Activated CD4-positive, alpha-beta memory T cell treated with anti-CD3 and anti-CD28 coated beads for 36 hours (primary cell): ENCODE data around the gene GNG2. TPM values are rescaled to one million over a fixed set of nuclear protein-coding genes. Genes with fewer than 3 reads are reported as not detected.
"Not testable (repeated sequence)": the region's sequence is repeated elsewhere in the genome, so short reads cannot be mapped to it uniquely, and the experiment has no call there.

Experiments
- CTCF ChIA-PET: fragments of 350-600 bp; sonication (Branson Sonifier 250); formaldehyde crosslinking; loops from one replicate; lab custom pipeline; 2021; ENCODE audit warnings: antibody characterized with exemption, inconsistent platforms; lab: Charles Lee
- POLR2A ChIA-PET: fragments of 350-600 bp; sonication (Branson Sonifier 250); formaldehyde crosslinking; loops from one replicate; lab custom pipeline; 2021; ENCODE audit warnings: antibody characterized with exemption; lab: Charles Lee
- DNase-seq: peaks from one replicate; pipeline ENCODE4 v3.0.0-alpha.2; 2020
- H3K27ac Mint-ChIP-seq: one replicate; pipeline ENCODE4 v1.8.0; 2021; ENCODE audit warnings: mixed read lengths
- H3K27me3 Mint-ChIP-seq: one replicate; pipeline ENCODE4 v1.8.0; 2021; ENCODE audit warnings: mixed read lengths
- H3K36me3 Mint-ChIP-seq: one replicate; pipeline ENCODE4 v1.8.0; 2021; ENCODE audit warnings: mixed read lengths
- H3K4me1 Mint-ChIP-seq: one replicate; pipeline ENCODE4 v1.8.0; 2021; ENCODE audit warnings: low read depth, mixed read lengths
- H3K4me3 Mint-ChIP-seq: one replicate; pipeline ENCODE4 v1.8.0; 2021; ENCODE audit warnings: mild to moderate bottlenecking, mixed read lengths
- H3K9me3 Mint-ChIP-seq: one replicate; pipeline ENCODE4 v1.8.0; 2021; ENCODE audit warnings: mixed read lengths
- intact Hi-C: fragments of 100-400 bp; cut with micrococcal nuclease; formaldehyde crosslinking; loops from one replicate; pipeline ENCODE4 v1.15.1; 2023
- total RNA-seq, 2 experiments: library from RNA; stranded (reverse); gene quantifications; one replicate each; pipeline ENCODE4 v1.2.3, GENCODE V29; 2021

GNG2 gene
- total RNA-seq, 2 experiments from 2014 or later = 146 TPM

DNA sequence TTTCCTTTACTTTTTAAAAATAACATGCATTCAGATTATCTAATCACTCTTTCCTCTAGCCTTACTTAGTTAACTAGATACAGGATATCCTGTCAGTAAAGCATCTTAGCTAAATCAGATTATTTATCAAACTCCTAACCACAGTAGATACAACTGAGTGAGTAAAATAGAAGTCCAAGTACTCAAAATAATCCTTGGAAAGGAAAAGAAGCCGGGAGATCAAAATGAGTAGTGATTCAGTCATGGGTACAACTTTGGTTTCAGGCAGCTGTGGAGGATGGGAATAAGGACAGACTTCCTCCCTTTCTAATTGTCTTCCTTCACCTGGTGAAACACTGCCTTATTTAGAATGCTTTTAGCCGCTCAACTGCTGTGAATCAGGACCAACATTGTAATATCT is 29.4 kb downstream of the GNG2 start:
- DNase-seq = no peak
- intact Hi-C loops = no loop called here
- no peaks in the 10 kb centered on the region for H3K9me3 Mint-ChIP-seq
- H3K27ac Mint-ChIP-seq = peak overlapping the region; percentile 56
- ChIA-PET CTCF (interaction anchor here (1.0 to 1.2 kb wide), 2 partner anchors 11 to 17 kb away, joined by 3 read pairs; no protein-coding TSS in a partner anchor), POLR2A (interaction anchor here (1.5 kb wide), 1 partner anchor 43 kb away, joined by 3 read pairs; no protein-coding TSS in a partner anchor)
- no peak overlapping the region for H3K4me3 Mint-ChIP-seq
- H3K27me3 Mint-ChIP-seq = no peaks in the 10 kb centered on the region
- peaks cover 66% of the 10 kb centered on the region for H3K4me1 Mint-ChIP-seq
- peaks cover 21% of the 10 kb centered on the region for H3K36me3 Mint-ChIP-seq

- ChIA-PET CTCF (interaction anchor here (0.6 to 1.7 kb wide), 4 partner anchors 11 to 90 kb away, joined by 3 to 6 read pairs (median 3); no protein-coding TSS in a partner anchor), POLR2A (interaction anchor here (1.4 kb wide), 1 partner anchor 34 kb away, joined by 6 read pairs; the partner anchor contains the start of gene GNG2)
- intact Hi-C loops = no loop called here
- peaks cover 68% of the 10 kb centered on the region for H3K4me1 Mint-ChIP-seq
- H3K27ac Mint-ChIP-seq = no peak overlapping the region
- no peaks in the 10 kb centered on the region for H3K27me3 Mint-ChIP-seq
- H3K4me3 Mint-ChIP-seq = no peak overlapping the region
- H3K36me3 Mint-ChIP-seq = peaks cover 31% of the 10 kb centered on the region
- peaks cover 4% of the 10 kb centered on the region for H3K9me3 Mint-ChIP-seq
- DNase-seq = no peak
Measured at GRCh38 chr14:51894250-51894649, 33.8 kb downstream of the GNG2 start.

GRCh38 chr14:51895375-51895774 is 35.0 kb downstream of the GNG2 start:
- Mint-ChIP-seq H3K36me3 (peaks cover 34% of the 10 kb centered on the region), H3K4me1 (peaks cover 69% of the 10 kb centered on the region), H3K4me3 (no peak overlapping the region), H3K27ac (no peak overlapping the region), H3K9me3 (peaks cover 4% of the 10 kb centered on the region), H3K27me3 (no peaks in the 10 kb centered on the region)
- POLR2A ChIA-PET = no interaction called here
- intact Hi-C loops = no loop called here
- DNase-seq = no peak
- CTCF ChIA-PET = interaction anchor here (1.4 to 1.7 kb wide), 2 partner anchors 12 to 13 kb away, joined by 4 to 6 read pairs; no protein-coding TSS in a partner anchor

DNA sequence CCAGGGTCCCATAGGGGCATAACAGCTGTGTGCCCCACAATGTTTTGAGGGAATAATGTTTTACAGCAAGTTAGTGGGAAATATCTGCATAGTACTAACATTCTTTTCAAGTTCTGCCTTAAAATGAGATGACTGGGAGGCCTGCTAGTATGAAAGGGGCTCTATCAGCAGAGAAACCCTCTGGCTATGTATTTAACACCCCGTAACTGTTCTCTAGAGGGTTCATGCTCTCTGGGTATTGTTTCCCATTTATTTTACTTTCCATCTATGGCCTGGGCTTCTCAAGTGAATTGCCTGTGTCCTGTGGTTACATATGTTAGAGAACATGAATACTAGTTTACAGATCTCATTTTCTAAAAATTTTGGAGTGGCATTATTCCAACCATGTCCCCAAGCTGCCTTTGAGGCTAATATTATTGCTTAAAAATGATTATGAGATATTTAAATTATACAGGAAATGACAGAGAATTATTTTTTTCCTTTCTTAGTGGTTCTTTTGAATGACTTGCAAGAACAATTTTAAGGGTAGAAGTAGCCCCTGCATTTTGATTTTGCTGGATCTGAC is 37.5 kb downstream of the GNG2 start:
- ChIA-PET CTCF (interaction anchor here (1.6 kb wide), 1 partner anchor 70 kb away, joined by 4 read pairs; no protein-coding TSS in a partner anchor), POLR2A (no interaction called here)
- Mint-ChIP-seq H3K36me3 (peaks cover 36% of the 10 kb centered on the region), H3K4me3 (no peak overlapping the region), H3K27ac (peak overlapping the region; percentile 10), H3K4me1 (peaks cover 65% of the 10 kb centered on the region), H3K9me3 (peaks cover 8% of the 10 kb centered on the region), H3K27me3 (no peaks in the 10 kb centered on the region)
- intact Hi-C loops = no loop called here
- DNase-seq = no peak

GRCh38 chr14:51901475-51902024 is 41.1 kb downstream of the GNG2 start:
- Mint-ChIP-seq H3K27ac (peak overlapping the region; percentile 6), H3K9me3 (peaks cover 33% of the 10 kb centered on the region), H3K4me3 (no peak overlapping the region), H3K4me1 (peaks cover 69% of the 10 kb centered on the region), H3K27me3 (no peaks in the 10 kb centered on the region), H3K36me3 (peaks cover 47% of the 10 kb centered on the region)
- intact Hi-C loops = no loop called here
- DNase-seq = no peak
- CTCF ChIA-PET = interaction anchor here (0.6 to 1.2 kb wide), 3 partner anchors 12 to 67 kb away, joined by 3 read pairs; no protein-coding TSS in a partner anchor
- POLR2A ChIA-PET = interaction anchor here (1.0 to 1.4 kb wide), 2 partner anchors 13 to 35 kb away, joined by 3 read pairs; no protein-coding TSS in a partner anchor

DNA sequence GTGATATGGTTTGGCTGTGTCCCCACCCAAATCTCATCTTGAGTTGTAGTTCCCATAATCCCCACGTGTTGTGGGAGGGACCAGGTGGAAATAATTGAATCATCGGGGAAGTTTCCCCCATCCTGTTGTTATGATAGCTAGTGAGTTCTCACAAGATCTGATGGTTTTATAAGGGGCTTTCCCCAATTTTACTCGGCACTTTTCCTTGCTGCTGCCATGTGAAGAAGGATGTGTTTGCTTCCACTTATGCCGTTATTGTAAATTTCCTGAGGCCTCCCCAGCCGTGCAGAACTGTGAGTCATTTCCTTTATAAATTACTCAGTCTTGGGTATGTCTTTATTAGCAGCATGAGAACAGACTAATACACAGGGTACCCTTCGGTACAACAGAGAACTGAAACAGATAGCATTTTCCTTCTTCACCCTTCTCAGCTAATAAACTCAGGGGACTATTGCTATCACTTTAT is 45.3 kb downstream of the GNG2 start:
- peak; percentile 75 for DNase-seq
- Mint-ChIP-seq H3K4me1 (peaks cover 60% of the 10 kb centered on the region), H3K9me3 (peaks cover 34% of the 10 kb centered on the region), H3K4me3 (peak overlapping the region; percentile 35), H3K27ac (peak overlapping the region; percentile 79), H3K36me3 (peaks cover 64% of the 10 kb centered on the region)
- ChIA-PET POLR2A (interaction anchor here (1.1 to 2.7 kb wide), 5 partner anchors 9 to 59 kb away, joined by 3 to 13 read pairs (median 6); partner anchors contain the start of gene GNG2), CTCF (interaction anchor here (0.7 to 2.0 kb wide), 6 partner anchors 12 to 73 kb away, joined by 3 to 5 read pairs (median 4); no protein-coding TSS in a partner anchor)
- H3K27me3 Mint-ChIP-seq = not testable (repeated sequence)
- intact Hi-C loops = loop anchor here (1.0 to 5.0 kb wide), 6 partner anchors 21 to 82 kb away; partner anchors contain the start of gene RTRAF

DNA sequence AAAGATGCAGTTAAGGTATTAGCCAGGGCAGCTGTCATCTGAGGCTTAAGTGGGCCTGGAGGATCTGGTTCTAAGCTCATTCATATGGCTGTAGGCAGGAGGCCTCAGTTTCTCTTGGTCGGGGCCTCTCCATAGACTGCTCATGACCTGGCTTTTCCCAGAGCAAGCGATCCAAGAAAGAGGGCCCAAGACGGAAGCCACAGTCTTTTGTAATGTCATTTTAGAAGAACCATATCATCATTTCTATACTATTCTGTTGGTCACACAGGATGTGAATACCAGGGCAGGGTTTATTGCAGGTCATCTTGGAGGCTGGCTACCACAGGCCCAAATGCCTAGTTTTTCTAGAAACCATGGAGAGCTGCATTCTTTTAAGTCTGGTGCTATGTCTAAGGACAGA is 47.7 kb downstream of the GNG2 start:
- intact Hi-C loops = loop anchor here (5.0 kb wide), 1 partner anchor 79 kb away; the partner anchor contains the start of gene RTRAF
- ChIA-PET POLR2A (interaction anchor here (0.6 to 1.0 kb wide), 3 partner anchors 45 to 179 kb away, joined by 3 to 5 read pairs (median 3); partner anchors contain the start of gene GNG2), CTCF (interaction anchor here (0.9 kb wide), 1 partner anchor 13 kb away, joined by 4 read pairs; no protein-coding TSS in a partner anchor)
- Mint-ChIP-seq H3K27ac (peak overlapping the region; percentile 38), H3K36me3 (peaks cover 55% of the 10 kb centered on the region), H3K4me3 (no peak overlapping the region), H3K9me3 (peaks cover 33% of the 10 kb centered on the region), H3K27me3 (no peaks in the 10 kb centered on the region), H3K4me1 (peaks cover 69% of the 10 kb centered on the region)
- peak; percentile 43 for DNase-seq

GRCh38 chr14:51912112-51912786 is 51.8 kb downstream of the GNG2 start:
- no peak for DNase-seq
- intact Hi-C loops = no loop called here
- Mint-ChIP-seq H3K36me3 (peaks cover 38% of the 10 kb centered on the region), H3K27ac (no peak overlapping the region), H3K4me1 (peaks cover 73% of the 10 kb centered on the region), H3K27me3 (no peaks in the 10 kb centered on the region), H3K4me3 (no peak overlapping the region), H3K9me3 (peaks cover 3% of the 10 kb centered on the region)
- ChIA-PET CTCF (interaction anchor here (1.0 kb wide), 1 partner anchor 11 kb away, joined by 3 read pairs; no protein-coding TSS in a partner anchor), POLR2A (no interaction called here)

DNA sequence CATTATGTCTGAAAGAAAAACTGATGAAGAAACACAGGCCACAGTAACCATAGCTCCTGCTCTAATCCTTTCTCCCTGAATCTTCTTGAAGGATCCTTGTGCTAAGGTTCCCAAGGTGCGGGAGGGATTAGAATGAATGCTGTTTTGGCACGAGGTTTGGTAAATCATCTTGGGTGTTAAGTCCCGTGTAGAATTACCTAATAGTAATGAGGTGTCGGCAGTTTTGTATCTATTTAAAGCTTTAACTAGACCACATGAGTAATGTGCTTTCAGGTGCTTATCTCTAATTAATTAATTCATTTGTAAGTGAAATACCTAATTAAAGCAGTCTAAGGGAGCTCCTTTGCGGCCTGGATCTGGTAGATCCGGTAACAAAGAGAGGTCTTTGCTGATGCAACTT is 53.9 kb downstream of the GNG2 start:
- ChIA-PET CTCF (interaction anchor here (1.9 kb wide), 1 partner anchor 63 kb away, joined by 5 read pairs; no protein-coding TSS in a partner anchor), POLR2A (interaction anchor here (0.8 to 1.2 kb wide), 3 partner anchors 9 to 53 kb away, joined by 3 to 4 read pairs (median 3); no protein-coding TSS in a partner anchor)

DNA sequence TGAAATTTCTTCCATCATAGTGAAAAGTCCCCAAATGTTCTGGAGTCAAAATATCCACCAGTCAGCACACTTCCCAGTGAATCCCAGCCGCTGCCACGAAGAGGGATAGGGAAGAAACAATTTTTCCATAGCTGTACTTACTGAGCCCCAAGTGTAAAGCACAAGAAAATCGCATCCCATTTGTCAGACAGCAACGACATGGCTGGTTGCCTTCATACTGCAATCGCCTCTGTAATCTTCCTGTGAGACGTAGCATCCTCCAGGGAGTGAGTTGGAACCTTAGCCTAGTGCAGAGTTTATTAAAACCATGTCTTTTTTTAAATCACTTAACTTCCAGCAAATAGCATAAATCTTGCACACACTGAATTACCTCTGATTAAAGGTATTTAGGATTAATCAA is 56.8 kb downstream of the GNG2 start:
- Mint-ChIP-seq H3K27me3 (no peaks in the 10 kb centered on the region), H3K9me3 (no peaks in the 10 kb centered on the region), H3K27ac (no peak overlapping the region), H3K36me3 (peaks cover 19% of the 10 kb centered on the region), H3K4me1 (peaks cover 49% of the 10 kb centered on the region), H3K4me3 (no peak overlapping the region)
- ChIA-PET POLR2A (no interaction called here), CTCF (interaction anchor here (1.7 kb wide), 1 partner anchor 11 kb away, joined by 4 read pairs; no protein-coding TSS in a partner anchor)
- intact Hi-C loops = no loop called here
- no peak for DNase-seq

More for the DNA sequence above, 53.9 kb downstream of the GNG2 start:
- intact Hi-C loops = no loop called here
- peaks cover 26% of the 10 kb centered on the region for H3K36me3 Mint-ChIP-seq
- H3K27ac Mint-ChIP-seq = no peak overlapping the region
- no peak overlapping the region for H3K4me3 Mint-ChIP-seq
- no peaks in the 10 kb centered on the region for H3K27me3 Mint-ChIP-seq
- peaks cover 59% of the 10 kb centered on the region for H3K4me1 Mint-ChIP-seq
- no peaks in the 10 kb centered on the region for H3K9me3 Mint-ChIP-seq
- DNase-seq = no peak

DNA sequence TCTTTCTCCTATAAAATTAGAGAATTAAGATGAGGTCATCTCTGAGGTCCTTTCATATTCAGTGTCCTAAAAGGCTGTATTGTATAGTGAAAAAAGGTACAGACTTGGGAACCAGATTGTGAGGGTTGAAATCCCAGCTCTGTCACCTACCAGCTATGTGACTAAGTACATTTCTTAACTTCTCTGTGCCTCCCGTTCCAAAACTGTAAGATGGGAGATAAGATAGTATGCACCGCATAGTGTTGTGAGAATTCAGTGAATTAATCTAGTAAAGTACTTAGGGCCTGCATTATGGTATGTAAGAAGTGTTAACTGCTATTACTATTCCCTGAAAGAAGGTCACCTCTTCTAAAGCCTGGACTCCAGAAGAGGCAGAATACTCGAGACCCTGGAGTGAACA is 60.6 kb downstream of the GNG2 start:
- H3K4me1 Mint-ChIP-seq = peaks cover 36% of the 10 kb centered on the region
- intact Hi-C loops = no loop called here
- ChIA-PET POLR2A (no interaction called here), CTCF (no interaction called here)
- no peak overlapping the region for H3K4me3 Mint-ChIP-seq
- H3K27me3 Mint-ChIP-seq = no peaks in the 10 kb centered on the region
- no peaks in the 10 kb centered on the region for H3K9me3 Mint-ChIP-seq
- H3K36me3 Mint-ChIP-seq = peaks cover 15% of the 10 kb centered on the region
- no peak overlapping the region for H3K27ac Mint-ChIP-seq
- no peak for DNase-seq
